GM10248 (cell line): ENCODE measurements around the gene POLR2A.

Source experiments
- CTCF ChIA-PET: fragments of 300-600 bp; sonication (Branson Sonifier 250); formaldehyde crosslinking; extraction: SDS; loops from one replicate; lab custom pipeline; 2021; ENCODE audit warnings: antibody characterized with exemption; lab: Yijun Ruan, JAX
- POLR2A ChIA-PET: fragments of 350-650 bp; sonication (Branson Sonifier 250); formaldehyde crosslinking; extraction: SDS; loops from one replicate; lab custom pipeline; 2020; ENCODE audit warnings: antibody characterized with exemption; lab: Yijun Ruan, JAX
- DNase-seq: peaks from one replicate; pipeline ENCODE4 v3.0.0; 2012; ENCODE audit errors: extremely low spot score
- TF ChIP-seq, protein P1 (sequence below): IDR thresholded peaks from 2 replicates; pipeline ENCODE4 v1.5.1; 2012; ENCODE audit warnings: mild to moderate bottlenecking, low read depth; ENCODE audit errors: extremely low read depth, missing control alignments, control extremely low read depth

Gene POLR2A

GRCh38 chr17:7484067-7484918 lies at the start of gene POLR2A:
TSS of gene POLR2A (plus strand) at chr17:7484366.
- TF ChIP-seq, protein P1, sequence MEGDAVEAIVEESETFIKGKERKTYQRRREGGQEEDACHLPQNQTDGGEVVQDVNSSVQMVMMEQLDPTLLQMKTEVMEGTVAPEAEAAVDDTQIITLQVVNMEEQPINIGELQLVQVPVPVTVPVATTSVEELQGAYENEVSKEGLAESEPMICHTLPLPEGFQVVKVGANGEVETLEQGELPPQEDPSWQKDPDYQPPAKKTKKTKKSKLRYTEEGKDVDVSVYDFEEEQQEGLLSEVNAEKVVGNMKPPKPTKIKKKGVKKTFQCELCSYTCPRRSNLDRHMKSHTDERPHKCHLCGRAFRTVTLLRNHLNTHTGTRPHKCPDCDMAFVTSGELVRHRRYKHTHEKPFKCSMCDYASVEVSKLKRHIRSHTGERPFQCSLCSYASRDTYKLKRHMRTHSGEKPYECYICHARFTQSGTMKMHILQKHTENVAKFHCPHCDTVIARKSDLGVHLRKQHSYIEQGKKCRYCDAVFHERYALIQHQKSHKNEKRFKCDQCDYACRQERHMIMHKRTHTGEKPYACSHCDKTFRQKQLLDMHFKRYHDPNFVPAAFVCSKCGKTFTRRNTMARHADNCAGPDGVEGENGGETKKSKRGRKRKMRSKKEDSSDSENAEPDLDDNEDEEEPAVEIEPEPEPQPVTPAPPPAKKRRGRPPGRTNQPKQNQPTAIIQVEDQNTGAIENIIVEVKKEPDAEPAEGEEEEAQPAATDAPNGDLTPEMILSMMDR, result no peak
- DNase-seq, result peak; percentile 99
- ChIA-PET POLR2A (interaction anchor here (0.6 to 2.2 kb wide), 42 partner anchors 8 to 1269 kb away, joined by 3 to 12 read pairs (median 4); partner anchors contain the start of genes ACAP1, CD68, FXR2 and SAT2), CTCF (interaction anchor here (1.3 to 2.8 kb wide), 2 partner anchors 48 to 128 kb away, joined by 5 to 6 read pairs; no protein-coding TSS in a partner anchor)

GRCh38 chr17:7435676-7436555 lies 48.2 kb upstream of the POLR2A start:
- ChIA-PET POLR2A (interaction anchor here (0.5 to 1.8 kb wide), 4 partner anchors 32 to 110 kb away, joined by 3 to 12 read pairs (median 6); partner anchors contain the start of genes POLR2A and TMEM256), CTCF (interaction anchor here (0.8 to 5.3 kb wide), 19 partner anchors 10 to 251 kb away, joined by 3 to 43 read pairs (median 4); partner anchors contain the start of genes CHRNB1, POLR2A, SENP3 and SPEM2)
- DNase-seq, result peak; percentile 54
- TF ChIP-seq, protein P1, result peak; percentile 17

- CTCF ChIA-PET, result interaction anchor here (0.8 to 5.3 kb wide), 20 partner anchors 9 to 152 kb away, joined by 3 to 43 read pairs (median 4); partner anchors contain the start of genes CHRNB1, POLR2A, SENP3 and SPEM2
- POLR2A ChIA-PET, result interaction anchor here (1.2 to 1.8 kb wide), 2 partner anchors 33 to 47 kb away, joined by 6 to 12 read pairs; partner anchors contain the start of genes POLR2A and TMEM256
- DNase-seq, result peak; percentile 71
- TF ChIP-seq, protein P1, result peak; percentile 92
These were observed 47.4 kb upstream of the POLR2A start for GRCh38 chr17:7436556-7437368.

- CTCF ChIA-PET, result interaction anchor here (0.9 to 5.3 kb wide), 17 partner anchors 8 to 152 kb away, joined by 3 to 43 read pairs (median 4); partner anchors contain the start of genes CHRNB1, POLR2A, SENP3 and SPEM2
- POLR2A ChIA-PET, result interaction anchor here (1.1 kb wide), 1 partner anchor 47 kb away, joined by 8 read pairs; the partner anchor contains the start of gene POLR2A
- no peak for DNase-seq
- TF ChIP-seq, protein P1, result no peak
These were observed 46.8 kb upstream of the POLR2A start for GRCh38 chr17:7437369-7437863.

- TF ChIP-seq, protein P1, result no peak
- ChIA-PET POLR2A (interaction anchor here (0.6 to 1.2 kb wide), 3 partner anchors 46 to 136 kb away, joined by 3 to 8 read pairs (median 3); partner anchors contain the start of gene POLR2A), CTCF (interaction anchor here (0.6 to 5.3 kb wide), 5 partner anchors 15 to 122 kb away, joined by 3 to 43 read pairs (median 27); partner anchors contain the start of genes SENP3, TMEM95 and TNFSF13)
- peak; percentile 52 for DNase-seq
These were observed 46.1 kb upstream of the POLR2A start for GRCh38 chr17:7437950-7438614.
